ENCODE data around the gene JPT1.

DNA sequence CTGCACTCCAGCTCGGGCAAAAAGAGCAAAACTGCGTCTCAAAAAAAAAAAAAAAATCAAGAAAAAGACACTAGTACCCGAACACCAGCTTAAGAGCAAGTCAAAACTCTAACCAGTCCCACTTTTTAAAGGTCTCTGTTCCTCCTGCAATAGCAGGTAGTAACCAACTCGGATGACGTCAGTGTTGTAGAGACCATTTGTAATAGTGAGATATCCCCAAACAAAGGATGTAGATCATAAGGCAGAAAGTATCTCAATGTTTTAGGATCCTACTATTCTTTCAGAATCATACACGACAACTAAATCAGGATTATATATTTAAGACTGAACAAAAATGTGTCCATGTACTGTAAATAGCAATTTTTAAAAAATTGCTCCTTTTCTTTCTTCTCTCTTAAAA lies 2.4 kb downstream of the JPT1 start:
- TF ChIP-seq, protein P1, sequence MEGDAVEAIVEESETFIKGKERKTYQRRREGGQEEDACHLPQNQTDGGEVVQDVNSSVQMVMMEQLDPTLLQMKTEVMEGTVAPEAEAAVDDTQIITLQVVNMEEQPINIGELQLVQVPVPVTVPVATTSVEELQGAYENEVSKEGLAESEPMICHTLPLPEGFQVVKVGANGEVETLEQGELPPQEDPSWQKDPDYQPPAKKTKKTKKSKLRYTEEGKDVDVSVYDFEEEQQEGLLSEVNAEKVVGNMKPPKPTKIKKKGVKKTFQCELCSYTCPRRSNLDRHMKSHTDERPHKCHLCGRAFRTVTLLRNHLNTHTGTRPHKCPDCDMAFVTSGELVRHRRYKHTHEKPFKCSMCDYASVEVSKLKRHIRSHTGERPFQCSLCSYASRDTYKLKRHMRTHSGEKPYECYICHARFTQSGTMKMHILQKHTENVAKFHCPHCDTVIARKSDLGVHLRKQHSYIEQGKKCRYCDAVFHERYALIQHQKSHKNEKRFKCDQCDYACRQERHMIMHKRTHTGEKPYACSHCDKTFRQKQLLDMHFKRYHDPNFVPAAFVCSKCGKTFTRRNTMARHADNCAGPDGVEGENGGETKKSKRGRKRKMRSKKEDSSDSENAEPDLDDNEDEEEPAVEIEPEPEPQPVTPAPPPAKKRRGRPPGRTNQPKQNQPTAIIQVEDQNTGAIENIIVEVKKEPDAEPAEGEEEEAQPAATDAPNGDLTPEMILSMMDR (IDR thresholded peaks at IDR 0.05; ENCODE audit: insufficient read depth, low read depth, low read length) = no peak
- no peak for TF ChIP-seq EZH2 (IDR thresholded peaks at IDR 0.05; ENCODE audit: insufficient read depth, low read length)
